GM21717 (cell line): ENCODE data around the gene FUT6.

Source experiments
- ATAC-seq: cut with Tn5 transposase; IDR thresholded peaks from one replicate; pipeline ENCODE4 v1.9.1; 2021; ENCODE audit warnings: mild to moderate bottlenecking, moderate library complexity; ENCODE audit not compliant: unreplicated experiment

FUT6 gene

GRCh38 chr19:5828661-5829566, 10.6 kb downstream of the FUT6 start:
- ATAC-seq, result no peak

GRCh38 chr19:5827891-5828660, 11.4 kb downstream of the FUT6 start:
- ATAC-seq, result peak; percentile 49

- ATAC-seq, result no peak
Observed at GRCh38 chr19:5827342-5827890, 12.1 kb downstream of the FUT6 start.

GRCh38 chr19:5826531-5827341, 12.8 kb downstream of the FUT6 start:
- no peak for ATAC-seq

- ATAC-seq, result no peak
Observed at GRCh38 chr19:5825178-5825577, 14.3 kb downstream of the FUT6 start.

- no peak for ATAC-seq
Observed at GRCh38 chr19:5824751-5825150, 14.8 kb downstream of the FUT6 start.

GRCh38 chr19:5823579-5824281, 15.8 kb downstream of the FUT6 start:
- ATAC-seq, result no peak

GRCh38 chr19:5822181-5822844, 17.2 kb downstream of the FUT6 start:
- ATAC-seq, result no peak

GRCh38 chr19:5821521-5822180, 17.9 kb downstream of the FUT6 start:
- no peak for ATAC-seq

GRCh38 chr19:5820785-5821184, 18.7 kb downstream of the FUT6 start:
- ATAC-seq, result no peak

- ATAC-seq, result no peak
Observed at GRCh38 chr19:5818594-5818993, 20.9 kb downstream of the FUT6 start.

- no peak for ATAC-seq
Observed at GRCh38 chr19:5817218-5817617, 22.3 kb downstream of the FUT6 start.

GRCh38 chr19:5814852-5815246, 24.7 kb downstream of the FUT6 start:
- ATAC-seq, result no peak

GRCh38 chr19:5814123-5814851, 25.2 kb downstream of the FUT6 start:
- no peak for ATAC-seq

- no peak for ATAC-seq
Observed at GRCh38 chr19:5811117-5811516, 28.4 kb downstream of the FUT6 start.

GRCh38 chr19:5809469-5809868, 30.0 kb downstream of the FUT6 start:
- no peak for ATAC-seq

GRCh38 chr19:5809053-5809452, 30.4 kb downstream of the FUT6 start:
- ATAC-seq, result no peak

- no peak for ATAC-seq
Observed at GRCh38 chr19:5808120-5808816, 31.2 kb downstream of the FUT6 start.
